Measurements from ENCODE around the gene SYT17.

SYT17 gene

GRCh38 chr16:19223235-19224170 is 55.5 kb downstream of the SYT17 start:
- DNase-seq: no peak

DNA sequence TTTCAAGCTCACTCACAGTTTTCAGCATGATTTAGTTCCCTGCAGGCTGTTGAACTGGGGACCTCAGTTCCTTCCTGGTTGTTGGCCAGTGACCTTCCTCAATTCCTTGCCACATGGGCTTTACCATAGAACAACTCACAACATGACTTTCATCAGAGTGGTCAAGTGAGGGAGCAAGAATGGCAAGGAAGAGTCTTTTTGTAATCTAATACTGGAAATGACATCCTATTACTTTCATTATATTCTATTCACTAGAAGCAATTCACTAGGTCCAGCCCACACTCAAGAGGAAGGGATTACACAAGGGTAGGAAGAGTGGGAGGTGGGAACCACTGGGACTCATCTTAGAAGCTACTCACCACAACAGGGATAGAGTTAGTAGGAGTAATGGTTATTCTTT is 57.6 kb downstream of the SYT17 start:
- no peak for DNase-seq

- DNase-seq: no peak
Measured at GRCh38 chr16:19227643-19228042, 59.6 kb downstream of the SYT17 start.

DNA sequence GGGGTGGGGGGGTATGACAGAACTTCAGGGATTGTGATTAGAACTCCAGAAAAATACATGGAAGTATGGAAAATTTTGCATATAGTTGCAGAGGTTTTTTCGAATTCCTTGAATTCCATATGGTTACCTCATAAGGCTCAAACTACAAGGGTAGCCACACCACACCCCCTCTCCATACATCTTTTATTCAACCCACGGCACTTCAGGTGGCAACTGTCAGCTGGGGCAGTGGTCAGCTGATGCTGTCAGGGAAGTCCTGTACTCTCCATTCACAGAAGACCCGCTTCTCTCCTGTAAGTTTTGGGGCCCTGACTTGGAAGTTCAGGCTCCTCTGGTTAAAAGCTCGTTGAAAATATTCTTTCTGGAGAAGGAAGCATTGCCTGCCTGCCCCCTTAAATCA is 60.0 kb downstream of the SYT17 start:
- no peak for DNase-seq

GRCh38 chr16:19228575-19228974 is 60.5 kb downstream of the SYT17 start:
- no peak for DNase-seq

DNA sequence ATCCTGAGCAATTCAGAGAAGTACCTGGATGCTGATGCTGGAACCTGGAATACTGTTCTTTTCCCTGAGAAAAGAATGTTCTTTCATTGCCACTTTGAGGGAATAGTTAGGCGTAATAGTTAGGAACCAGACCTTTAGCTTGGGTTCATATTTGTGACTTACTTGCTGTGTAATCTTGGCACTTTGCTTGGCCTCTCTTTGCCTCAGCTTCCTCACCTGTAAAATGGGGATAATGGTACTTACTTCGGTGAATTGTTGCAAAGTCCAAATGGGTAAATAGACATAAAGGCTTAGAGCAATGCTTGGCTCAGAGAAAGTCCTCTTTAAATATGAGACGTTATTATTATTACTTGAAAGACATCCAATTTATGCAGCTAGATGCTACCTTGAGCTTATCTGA is 62.5 kb downstream of the SYT17 start:
- DNase-seq: no peak

DNA sequence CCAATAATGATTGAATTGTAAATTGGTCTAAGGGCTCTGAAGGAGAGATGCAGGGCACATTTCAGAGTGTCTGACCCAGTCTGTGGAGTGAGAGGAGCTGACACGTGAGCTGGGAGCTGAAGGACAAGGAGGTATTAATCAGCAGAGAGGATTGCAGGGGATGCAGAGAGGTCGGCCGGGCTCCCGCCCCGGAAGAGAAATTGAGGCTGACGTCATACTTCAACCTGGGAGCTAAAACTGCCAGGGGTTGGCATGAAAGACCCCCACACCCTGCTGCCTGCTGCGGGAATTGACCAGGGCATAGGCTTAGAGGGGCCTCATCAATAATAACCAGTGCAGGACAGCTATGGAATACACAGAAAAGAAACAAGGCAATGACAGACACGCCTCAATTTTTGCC is 63.8 kb downstream of the SYT17 start:
- no peak for DNase-seq

DNA sequence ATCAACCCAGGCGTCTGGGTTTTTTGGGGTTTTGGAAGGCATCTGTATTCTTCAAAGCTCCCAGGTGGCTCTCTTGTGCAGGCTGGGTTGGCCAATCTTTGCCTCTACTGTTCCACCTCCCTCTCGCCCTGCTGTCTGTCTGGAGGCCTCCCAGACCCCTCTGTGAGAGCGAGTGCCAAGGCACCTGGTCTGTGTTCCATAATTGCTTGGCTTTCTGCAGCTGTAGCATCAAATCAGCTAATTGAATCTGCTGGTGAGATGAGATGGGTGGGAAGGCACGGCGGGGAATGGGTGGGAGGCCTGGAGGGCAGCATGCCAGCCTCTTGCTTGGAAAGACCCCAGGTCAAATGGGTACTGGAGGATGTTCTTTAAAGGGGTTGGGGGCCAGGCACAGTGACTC is 64.9 kb downstream of the SYT17 start:
- DNase-seq: no peak

GRCh38 chr16:19235478-19235877 is 67.4 kb downstream of the SYT17 start:
- no peak for DNase-seq

- DNase-seq: no peak
Measured at GRCh38 chr16:19235886-19236285, 67.8 kb downstream of the SYT17 start.

- DNase-seq: no peak
Measured at GRCh38 chr16:19236561-19237209, 68.6 kb downstream of the SYT17 start.

- no peak for DNase-seq
Measured at GRCh38 chr16:19238406-19238805, 70.4 kb downstream of the SYT17 start.

GRCh38 chr16:19239511-19240155 is 71.6 kb downstream of the SYT17 start:
- DNase-seq: no peak

DNA sequence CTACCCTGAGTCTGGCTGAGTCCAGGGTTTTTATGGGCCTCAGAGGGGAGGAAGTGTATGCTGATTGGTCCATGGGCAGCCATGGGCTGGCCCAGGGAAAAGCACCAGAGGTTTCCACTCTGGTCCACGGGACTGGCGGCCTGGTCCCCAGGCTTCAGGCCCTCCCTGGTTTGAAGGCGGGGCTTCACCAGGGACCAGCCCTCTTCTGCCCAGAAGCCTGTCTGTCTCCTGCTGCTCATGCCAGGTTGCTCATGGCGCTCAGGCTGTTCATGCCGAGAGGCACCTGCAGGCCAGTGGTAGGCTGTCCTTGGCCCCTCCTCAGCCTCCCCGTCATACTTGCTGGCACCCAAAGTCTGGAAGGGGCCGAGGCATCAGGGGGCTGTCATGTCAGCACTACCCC is 72.5 kb downstream of the SYT17 start:
- DNase-seq: no peak

DNA sequence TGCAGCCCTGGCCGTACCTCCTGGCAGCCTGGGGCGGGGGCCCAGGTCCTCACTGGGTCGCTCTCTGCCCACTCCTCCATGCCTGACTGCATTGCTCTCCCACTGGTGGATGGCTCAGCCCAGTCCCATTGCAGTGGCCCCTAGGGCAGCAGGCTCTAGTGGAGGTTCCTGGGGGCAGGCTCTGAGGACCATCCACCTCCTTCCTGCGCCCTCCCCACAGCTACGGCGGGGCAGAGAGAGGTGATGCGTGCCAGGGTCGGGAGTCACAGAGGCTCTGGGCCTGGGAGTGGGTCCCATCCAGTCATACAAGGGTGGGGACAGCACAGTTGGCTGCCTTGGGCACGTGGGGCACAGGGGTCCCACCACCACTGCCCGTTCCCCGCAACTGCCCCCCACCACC is 73.5 kb downstream of the SYT17 start:
- DNase-seq: no peak

GRCh38 chr16:19242186-19242585 is 74.1 kb downstream of the SYT17 start:
- no peak for DNase-seq

DNA sequence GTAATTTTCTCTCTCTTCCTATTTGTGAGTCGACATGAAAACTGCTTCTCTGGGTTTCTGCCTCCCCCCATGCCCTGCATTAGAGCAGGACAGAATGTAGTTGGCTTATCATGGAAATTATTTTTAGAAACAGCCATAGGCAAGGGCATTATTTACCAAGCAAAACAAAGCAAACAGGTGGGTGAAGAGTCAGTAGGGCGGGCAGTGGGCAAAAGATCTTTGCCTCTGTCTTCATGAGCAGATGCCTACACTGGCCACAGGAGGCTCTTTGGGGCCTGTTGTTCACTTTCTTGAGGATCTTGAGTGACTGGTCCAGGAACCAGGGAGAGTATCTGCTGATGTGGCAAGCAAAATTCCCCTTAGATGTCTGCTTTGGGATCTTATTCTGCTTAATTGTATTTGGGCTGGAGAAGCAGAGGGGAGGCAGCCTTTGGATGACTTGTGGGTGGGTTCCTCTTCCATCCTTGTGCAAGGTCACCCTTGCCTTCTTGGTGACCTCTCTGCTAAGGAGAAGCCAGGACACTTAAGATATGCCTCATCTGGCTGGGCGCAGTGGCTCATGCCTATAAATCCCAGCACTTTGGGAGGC is 75.0 kb downstream of the SYT17 start:
- no peak for DNase-seq

DNA sequence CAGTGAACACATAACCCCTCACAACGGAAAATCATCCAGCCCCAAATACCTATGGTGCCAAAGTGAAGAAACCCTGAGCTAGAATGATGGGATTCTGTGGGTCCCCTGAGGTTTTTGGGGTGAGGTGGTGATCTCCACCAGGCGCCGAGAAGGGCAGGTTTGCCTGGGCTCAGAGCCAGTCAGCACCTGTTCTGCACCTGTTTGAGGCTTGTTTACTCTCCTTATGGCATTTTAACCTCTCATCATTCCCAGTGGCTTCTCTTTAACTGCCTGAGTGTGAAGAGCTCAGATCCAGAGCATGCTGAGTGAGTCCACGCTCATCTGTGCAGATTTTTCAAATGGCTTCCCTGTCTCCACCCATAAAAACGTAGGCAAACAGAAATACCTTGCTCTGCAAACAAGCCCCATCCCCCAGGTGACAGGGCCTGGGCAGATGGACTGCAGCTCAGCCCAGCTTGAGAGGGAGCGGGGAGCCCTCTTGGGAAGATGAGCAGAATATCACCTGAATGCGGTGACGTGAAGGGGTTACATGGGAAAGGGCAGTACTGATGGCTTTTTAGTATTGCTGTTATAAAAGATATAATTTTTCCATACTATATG is 77.4 kb downstream of the SYT17 start:
- DNase-seq: no peak

- no peak for DNase-seq
Measured at GRCh38 chr16:19252904-19253303, 84.9 kb downstream of the SYT17 start.

- DNase-seq: no peak
Measured at GRCh38 chr16:19254611-19255010, 86.6 kb downstream of the SYT17 start.

- DNase-seq: no peak
Measured at GRCh38 chr16:19264123-19264673, 96.2 kb downstream of the SYT17 start.

DNA sequence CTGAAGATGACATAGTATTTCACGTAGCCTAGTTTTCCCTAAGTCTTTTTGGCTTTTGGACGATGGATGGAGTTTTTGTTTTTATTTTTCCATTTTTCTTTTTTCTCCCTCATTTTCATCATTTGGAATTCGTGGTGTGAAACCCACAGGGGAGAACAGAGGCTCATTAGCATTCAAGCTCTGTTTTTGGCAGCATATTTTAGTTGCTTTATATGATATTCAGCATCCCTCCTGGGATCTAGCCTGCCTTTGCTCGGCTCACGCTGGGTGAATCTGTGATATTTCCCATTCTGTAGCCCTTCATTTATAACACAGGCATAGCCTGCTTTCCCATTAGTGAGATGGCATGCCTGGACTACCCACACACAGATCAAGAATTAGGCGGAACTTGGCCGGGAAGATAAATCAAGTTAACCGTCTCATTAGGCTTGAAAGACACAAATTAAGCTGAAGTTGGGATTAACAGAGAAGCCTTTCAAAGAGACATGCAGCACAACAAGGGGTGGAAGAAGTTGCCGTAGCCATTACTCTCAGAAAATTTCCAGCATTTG is 97.4 kb downstream of the SYT17 start:
- no peak for DNase-seq
